MM.1S (cell line): ENCODE data around the gene TNFAIP8.
A peak's percentile ranks its signal among the peaks of the same experiment; 100 is the strongest.

ENCODE experiments used
- DNase-seq: peaks from one replicate; pipeline ENCODE4 v3.0.0-alpha.2; 2015
- H2AFZ ChIP-seq: fragments of 300-600 bp; sonication (generic); 2 replicates; pipeline ENCODE4 v1.6.0; 2016; ENCODE audit warnings: antibody characterized with exemption, low read length
- H3F3A ChIP-seq: fragments of 300-600 bp; sonication (generic); 2 replicates; pipeline ENCODE4 v1.6.1; 2016; ENCODE audit warnings: mild to moderate bottlenecking, antibody characterized with exemption, low read length, moderate library complexity, mixed read lengths; ENCODE audit not compliant: insufficient read depth
- H3K27ac ChIP-seq: fragments of 300-600 bp; sonication (generic); 2 replicates; pipeline ENCODE4 v1.5.1; 2016; ENCODE audit warnings: mild to moderate bottlenecking, low read length
- H3K27me3 ChIP-seq: fragments of 300-600 bp; sonication (generic); replicated peaks from 2 replicates; pipeline ENCODE4 v1.6.0; 2016; ENCODE audit warnings: low read length; ENCODE audit not compliant: insufficient read depth
- H3K36me3 ChIP-seq: fragments of 300-600 bp; sonication (generic); replicated peaks from 2 replicates; pipeline ENCODE4 v1.6.1; 2016; ENCODE audit warnings: mild to moderate bottlenecking, low read length, mixed read lengths; ENCODE audit not compliant: insufficient read depth
- H3K4me1 ChIP-seq: fragments of 300-600 bp; sonication (generic); 2 replicates; pipeline ENCODE4 v1.6.1; 2016; ENCODE audit warnings: low read length, mixed read lengths
- H3K4me2 ChIP-seq: fragments of 300-600 bp; sonication (generic); 2 replicates; pipeline ENCODE4 v1.6.0; 2016; ENCODE audit warnings: low read depth, low read length
- H3K4me3 ChIP-seq: fragments of 300-600 bp; sonication (generic); 2 replicates; pipeline ENCODE4 v1.5.1; 2016; ENCODE audit warnings: low read length, mixed read lengths
- H3K79me2 ChIP-seq: fragments of 300-600 bp; sonication (generic); 2 replicates; pipeline ENCODE4 v1.6.1; 2016; ENCODE audit warnings: mixed run types, low read length, mixed read lengths
- H3K9ac ChIP-seq: fragments of 300-600 bp; sonication (generic); 2 replicates; pipeline ENCODE4 v1.6.1; 2016; ENCODE audit warnings: low read length, mixed read lengths
- H3K9me2 ChIP-seq: fragments of 300-600 bp; sonication (generic); replicated peaks from 2 replicates; pipeline ENCODE4 v1.6.1; 2016; ENCODE audit warnings: mild to moderate bottlenecking, low read length, mixed read lengths; ENCODE audit not compliant: insufficient read depth
- H3K9me3 ChIP-seq: fragments of 300-600 bp; sonication (generic); replicated peaks from 2 replicates; pipeline ENCODE4 v1.6.1; 2016; ENCODE audit warnings: mild to moderate bottlenecking, low read length, mixed read lengths; ENCODE audit not compliant: insufficient read depth
- H4K20me1 ChIP-seq: fragments of 300-600 bp; sonication (generic); 2 replicates; pipeline ENCODE4 v1.6.1; 2016; ENCODE audit warnings: mild to moderate bottlenecking, low read length, moderate library complexity, mixed read lengths; ENCODE audit not compliant: insufficient read depth
- CTCF ChIP-seq: fragments of 300-600 bp; sonication (generic); IDR thresholded peaks from 2 replicates; pipeline ENCODE4 v1.5.1; 2016; ENCODE audit warnings: antibody characterized with exemption, low read length, mixed read lengths
- EZH2 ChIP-seq: fragments of 300-600 bp; sonication (generic); optimal IDR thresholded peaks from 2 replicates; pipeline ENCODE3; 2017; ENCODE audit warnings: low read depth, mild to moderate bottlenecking, antibody characterized with exemption, low read length, mixed read lengths
- EZH2phosphoT487 ChIP-seq: fragments of 300-600 bp; sonication (generic); IDR thresholded peaks from 2 replicates; pipeline ENCODE4 v1.6.1; 2018; ENCODE audit warnings: antibody characterized with exemption, low read length

TNFAIP8 gene

GRCh38 chr5:119315516-119315949, 40.3 kb upstream of the TNFAIP8 start:
- H3K4me3 ChIP-seq, result no peak overlapping the region
- TF ChIP-seq EZH2phosphoT487, result no peak
- TF ChIP-seq CTCF, result peak; percentile 64
- peaks cover 8% of the 10 kb centered on the region for H3K4me1 ChIP-seq
- no peaks in the 10 kb centered on the region for H3K9me2 ChIP-seq
- H3F3A ChIP-seq, result no peaks in the 10 kb centered on the region
- no peak overlapping the region for H2AFZ ChIP-seq
- no peak overlapping the region for H3K9ac ChIP-seq
- H3K36me3 ChIP-seq, result no peaks in the 10 kb centered on the region
- H3K79me2 ChIP-seq, result peaks cover 26% of the 10 kb centered on the region
- H3K9me3 ChIP-seq, result no peaks in the 10 kb centered on the region
- no peak overlapping the region for H3K27ac ChIP-seq
- no peaks in the 10 kb centered on the region for H3K27me3 ChIP-seq
- DNase-seq, result peak; percentile 56
- no peak overlapping the region for H3K4me2 ChIP-seq
- no peaks in the 10 kb centered on the region for H4K20me1 ChIP-seq

GRCh38 chr5:119316086-119316485, 39.7 kb upstream of the TNFAIP8 start:
- H3K4me3 ChIP-seq, result no peak overlapping the region
- H3K27me3 ChIP-seq, result no peaks in the 10 kb centered on the region
- no peak overlapping the region for H3K4me2 ChIP-seq
- no peaks in the 10 kb centered on the region for H3K36me3 ChIP-seq
- no peaks in the 10 kb centered on the region for H3F3A ChIP-seq
- peaks cover 22% of the 10 kb centered on the region for H3K79me2 ChIP-seq
- H2AFZ ChIP-seq, result no peak overlapping the region
- H3K9me2 ChIP-seq, result no peaks in the 10 kb centered on the region
- H3K4me1 ChIP-seq, result peaks cover 8% of the 10 kb centered on the region
- no peak overlapping the region for H3K9ac ChIP-seq
- TF ChIP-seq EZH2phosphoT487 (no peak), CTCF (no peak), EZH2 (no peak)
- H4K20me1 ChIP-seq, result no peaks in the 10 kb centered on the region
- no peaks in the 10 kb centered on the region for H3K9me3 ChIP-seq
- no peak overlapping the region for H3K27ac ChIP-seq
- DNase-seq, result no peak

GRCh38 chr5:119316906-119317305, 38.9 kb upstream of the TNFAIP8 start:
- Histone ChIP-seq H3K4me1 (peaks cover 12% of the 10 kb centered on the region), H3K9ac (no peak overlapping the region), H3K27me3 (no peaks in the 10 kb centered on the region), H3K4me3 (no peak overlapping the region), H3F3A (0 out of 2 replicates have a peak, but pooled peaks cover 1% of the 10 kb centered on the region), H3K9me3 (no peaks in the 10 kb centered on the region), H4K20me1 (no peaks in the 10 kb centered on the region), H3K79me2 (peaks cover 29% of the 10 kb centered on the region), H2AFZ (no peak overlapping the region), H3K36me3 (no peaks in the 10 kb centered on the region), H3K27ac (no peak overlapping the region), H3K4me2 (no peak overlapping the region), H3K9me2 (no peaks in the 10 kb centered on the region)
- TF ChIP-seq CTCF (no peak), EZH2phosphoT487 (no peak), EZH2 (no peak)
- no peak for DNase-seq
